Measurements from ENCODE around the gene ARHGDIG. TPM values are rescaled to one million over a fixed set of nuclear protein-coding genes. Genes with fewer than 3 reads are reported as not detected.
A peak's percentile ranks its signal among the peaks of the same experiment; 100 is the strongest.
"Not testable (repeated sequence)": the region's sequence is repeated elsewhere in the genome, so short reads cannot be mapped to it uniquely, and the experiment has no call there.

ARHGDIG gene
- total and polyA plus RNA-seq, 2 experiments from 2014 or later = 3.1 to 6.5 TPM

DNA sequence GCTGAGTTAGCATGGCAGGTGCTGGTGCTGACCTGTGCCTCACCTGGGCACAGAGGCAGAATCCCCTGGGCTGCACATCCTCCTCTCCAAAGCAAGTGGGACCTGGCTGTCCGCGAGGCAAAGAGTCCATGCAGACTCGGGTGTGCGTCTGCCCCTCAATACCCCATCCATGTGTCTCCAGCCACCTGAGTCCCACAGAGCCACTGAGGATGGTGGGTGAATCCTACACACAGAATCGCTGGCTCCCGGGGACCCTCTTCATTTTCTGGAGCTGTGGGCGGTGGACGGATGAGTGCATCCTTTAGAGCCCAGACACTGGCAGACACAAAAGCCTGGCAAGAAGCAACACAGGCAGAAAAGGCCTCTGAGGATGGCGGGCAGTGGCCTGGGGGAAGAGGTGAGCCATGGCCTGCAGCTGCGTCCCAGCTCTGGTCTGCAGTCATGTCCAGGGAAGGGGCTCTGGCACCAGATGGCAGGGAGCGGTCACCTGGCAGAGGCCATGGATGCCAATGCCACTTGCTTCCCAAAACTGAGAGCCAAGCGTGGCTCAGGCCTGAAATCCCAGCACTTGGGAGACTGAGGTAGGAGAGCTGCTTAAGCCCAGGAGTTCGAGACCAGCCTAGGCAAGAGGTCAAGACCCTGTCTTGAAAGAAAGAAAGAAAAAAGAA lies 42.2 kb downstream of the ARHGDIG start:
- DNase-seq (ENCODE audit: low read depth in 1 of 2, low spot score in 1 of 2) = no peak
- no peaks in the 10 kb centered on the region for H3K27me3 ChIP-seq
- H3K27ac ChIP-seq = no peak overlapping the region
- no peaks in the 10 kb centered on the region for H3K4me1 ChIP-seq (ENCODE audit: low read depth)
- TF ChIP-seq, protein P1, sequence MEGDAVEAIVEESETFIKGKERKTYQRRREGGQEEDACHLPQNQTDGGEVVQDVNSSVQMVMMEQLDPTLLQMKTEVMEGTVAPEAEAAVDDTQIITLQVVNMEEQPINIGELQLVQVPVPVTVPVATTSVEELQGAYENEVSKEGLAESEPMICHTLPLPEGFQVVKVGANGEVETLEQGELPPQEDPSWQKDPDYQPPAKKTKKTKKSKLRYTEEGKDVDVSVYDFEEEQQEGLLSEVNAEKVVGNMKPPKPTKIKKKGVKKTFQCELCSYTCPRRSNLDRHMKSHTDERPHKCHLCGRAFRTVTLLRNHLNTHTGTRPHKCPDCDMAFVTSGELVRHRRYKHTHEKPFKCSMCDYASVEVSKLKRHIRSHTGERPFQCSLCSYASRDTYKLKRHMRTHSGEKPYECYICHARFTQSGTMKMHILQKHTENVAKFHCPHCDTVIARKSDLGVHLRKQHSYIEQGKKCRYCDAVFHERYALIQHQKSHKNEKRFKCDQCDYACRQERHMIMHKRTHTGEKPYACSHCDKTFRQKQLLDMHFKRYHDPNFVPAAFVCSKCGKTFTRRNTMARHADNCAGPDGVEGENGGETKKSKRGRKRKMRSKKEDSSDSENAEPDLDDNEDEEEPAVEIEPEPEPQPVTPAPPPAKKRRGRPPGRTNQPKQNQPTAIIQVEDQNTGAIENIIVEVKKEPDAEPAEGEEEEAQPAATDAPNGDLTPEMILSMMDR (IDR thresholded peaks at IDR 0.05; ENCODE audit: low read depth, low read length) = no peak
- H3K36me3 ChIP-seq = no peaks in the 10 kb centered on the region
- no peak overlapping the region for H3K4me3 ChIP-seq
- H3K9me3 ChIP-seq (ENCODE audit: low read depth) = no peaks in the 10 kb centered on the region

DNA sequence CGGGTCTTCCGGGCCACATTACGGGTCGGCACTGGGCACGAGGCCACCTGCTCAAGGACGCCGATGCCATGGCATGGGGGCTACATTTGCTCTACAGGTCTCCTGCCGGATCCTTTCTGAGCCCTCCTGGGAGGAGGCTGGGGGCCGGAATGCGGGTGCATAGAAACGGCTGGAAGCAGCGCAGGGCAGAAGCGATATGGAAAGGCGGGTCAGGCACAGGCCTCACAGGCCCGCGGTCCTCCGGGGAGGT lies 43.7 kb downstream of the ARHGDIG start:
- Histone ChIP-seq H3K36me3 (no peaks in the 10 kb centered on the region), H3K9me3 (ENCODE audit: low read depth) (no peaks in the 10 kb centered on the region), H3K27me3 (no peaks in the 10 kb centered on the region), H3K4me3 (no peak overlapping the region), H3K4me1 (ENCODE audit: low read depth) (no peaks in the 10 kb centered on the region), H3K27ac (no peak overlapping the region)
- DNase-seq (ENCODE audit: low read depth in 1 of 2, low spot score in 1 of 2) = no peak
- TF ChIP-seq, protein P1 (IDR thresholded peaks at IDR 0.05; ENCODE audit: low read depth, low read length) = no peak

DNA sequence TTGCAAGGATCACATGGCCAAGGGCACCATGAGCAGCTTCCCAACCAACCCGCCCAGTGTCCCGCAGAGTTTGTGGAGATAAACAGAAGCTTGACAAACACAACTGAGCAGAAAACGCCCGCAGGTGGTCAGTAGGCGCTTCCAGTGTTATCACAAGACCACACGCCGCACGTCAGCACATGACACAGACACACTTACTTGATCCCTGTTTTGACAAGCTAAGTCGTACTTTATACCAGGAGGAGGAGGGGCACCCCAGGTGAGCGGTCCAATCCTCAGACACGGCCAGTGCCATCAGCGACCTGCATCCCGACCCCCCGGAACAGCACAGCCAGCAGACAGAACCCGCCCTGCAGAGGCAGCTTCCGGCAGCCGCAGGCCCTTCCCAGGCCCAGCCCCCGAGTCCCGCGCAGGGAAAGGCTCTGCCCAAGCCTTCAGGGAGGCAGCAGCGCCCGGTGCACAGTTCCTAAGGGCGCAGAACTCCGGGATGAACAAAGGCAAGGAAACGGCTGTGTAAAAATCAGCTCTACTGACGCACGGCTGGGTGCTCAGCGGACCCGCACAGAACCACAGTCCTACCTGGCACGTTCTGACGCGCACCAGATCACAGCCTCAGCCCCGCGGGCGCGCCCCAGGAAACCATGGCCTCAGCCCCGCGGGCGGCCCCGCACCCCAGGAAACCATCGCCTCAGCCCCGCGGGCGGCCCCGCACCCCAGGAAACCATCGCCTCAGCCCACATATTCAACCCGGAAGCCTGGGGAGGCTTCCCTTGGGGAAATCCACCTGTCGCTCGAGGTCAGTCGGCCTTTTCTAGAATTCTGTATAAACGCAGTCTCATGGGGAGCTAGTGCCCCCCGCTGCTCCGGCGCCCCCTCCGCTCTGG lies 44.3 kb downstream of the ARHGDIG start:
- TF ChIP-seq, protein P1 (IDR thresholded peaks at IDR 0.05; ENCODE audit: low read depth, low read length) = no peak
- Histone ChIP-seq H3K4me1 (ENCODE audit: low read depth) (no peaks in the 10 kb centered on the region), H3K4me3 (no peak overlapping the region), H3K27ac (no peak overlapping the region), H3K27me3 (no peaks in the 10 kb centered on the region), H3K36me3 (no peaks in the 10 kb centered on the region), H3K9me3 (ENCODE audit: low read depth) (no peaks in the 10 kb centered on the region)
- no peak for DNase-seq (ENCODE audit: low read depth in 1 of 2, low spot score in 1 of 2)

DNA sequence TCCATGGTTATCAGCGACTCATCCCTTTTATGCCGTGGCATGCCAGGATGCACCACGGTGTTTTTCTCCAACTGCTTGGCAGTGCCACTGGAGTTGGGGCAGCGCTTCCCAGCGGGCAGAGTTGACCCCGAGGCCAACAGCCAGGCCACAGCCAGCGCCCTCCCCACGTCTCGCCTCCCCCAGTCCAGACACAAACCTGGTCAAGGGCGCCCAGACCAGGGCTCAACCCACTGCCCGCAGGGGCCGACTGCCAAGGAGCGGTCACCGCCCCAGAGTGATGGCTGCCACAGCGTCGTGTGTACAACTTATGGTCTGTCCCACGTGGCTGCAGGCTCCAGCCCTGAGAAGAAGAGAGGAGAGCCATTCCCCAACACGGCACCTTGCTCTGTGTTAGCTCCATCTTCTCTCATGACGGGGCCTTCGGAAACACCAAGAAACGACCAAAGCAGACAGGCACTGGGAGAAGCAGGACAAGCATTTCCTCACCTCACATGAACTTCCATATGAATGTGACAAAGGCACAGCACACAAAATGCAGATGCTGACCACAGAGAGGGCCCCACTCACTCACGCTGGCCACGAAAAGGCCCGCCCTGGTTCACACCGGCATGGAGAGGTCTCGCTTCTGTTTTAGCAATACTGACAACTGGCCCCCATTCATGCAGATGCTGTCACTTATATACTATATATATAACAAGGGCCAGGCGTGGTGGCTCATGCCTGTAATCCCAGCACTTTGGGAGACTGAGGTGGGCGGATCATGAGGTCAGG lies 45.2 kb downstream of the ARHGDIG start:
- H3K27ac ChIP-seq = no peak overlapping the region
- H3K4me3 ChIP-seq = no peak overlapping the region
- no peaks in the 10 kb centered on the region for H3K27me3 ChIP-seq
- no peaks in the 10 kb centered on the region for H3K9me3 ChIP-seq (ENCODE audit: low read depth)
- H3K36me3 ChIP-seq = no peaks in the 10 kb centered on the region
- no peaks in the 10 kb centered on the region for H3K4me1 ChIP-seq (ENCODE audit: low read depth)
- TF ChIP-seq, protein P1 (IDR thresholded peaks at IDR 0.05; ENCODE audit: low read depth, low read length) = no peak
- no peak for DNase-seq (ENCODE audit: low read depth in 1 of 2, low spot score in 1 of 2)

DNA sequence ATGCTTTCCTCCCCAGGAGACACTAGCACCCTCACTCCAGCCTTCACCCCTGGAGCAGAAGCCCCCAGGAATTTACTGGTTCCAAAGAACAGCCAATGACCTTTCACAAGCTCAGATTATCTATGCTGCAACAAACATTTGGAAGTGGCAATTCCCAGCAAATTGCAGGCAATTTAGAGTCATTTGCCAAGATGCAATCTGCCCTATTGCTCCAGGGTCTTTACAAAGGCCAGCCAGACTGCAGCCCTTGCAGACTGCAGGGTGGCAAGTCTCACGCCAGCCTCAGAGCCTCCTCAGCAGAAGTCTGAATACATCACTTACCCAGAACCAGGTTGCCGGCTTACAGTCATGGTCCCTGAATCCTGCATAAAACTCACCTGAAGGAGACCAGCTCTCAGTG lies 50.4 kb downstream of the ARHGDIG start:
- peak overlapping the region; percentile 45 for H3K27ac ChIP-seq
- no peaks in the 10 kb centered on the region for H3K9me3 ChIP-seq (ENCODE audit: low read depth)
- peaks cover 4% of the 10 kb centered on the region for H3K4me1 ChIP-seq (ENCODE audit: low read depth)
- TF ChIP-seq, protein P1 (IDR thresholded peaks at IDR 0.05; ENCODE audit: low read depth, low read length) = no peak
- H3K4me3 ChIP-seq = no peak overlapping the region
- DNase-seq (ENCODE audit: low read depth in 1 of 2, low spot score in 1 of 2) = no peak
- H3K36me3 ChIP-seq = no peaks in the 10 kb centered on the region
- no peaks in the 10 kb centered on the region for H3K27me3 ChIP-seq

DNA sequence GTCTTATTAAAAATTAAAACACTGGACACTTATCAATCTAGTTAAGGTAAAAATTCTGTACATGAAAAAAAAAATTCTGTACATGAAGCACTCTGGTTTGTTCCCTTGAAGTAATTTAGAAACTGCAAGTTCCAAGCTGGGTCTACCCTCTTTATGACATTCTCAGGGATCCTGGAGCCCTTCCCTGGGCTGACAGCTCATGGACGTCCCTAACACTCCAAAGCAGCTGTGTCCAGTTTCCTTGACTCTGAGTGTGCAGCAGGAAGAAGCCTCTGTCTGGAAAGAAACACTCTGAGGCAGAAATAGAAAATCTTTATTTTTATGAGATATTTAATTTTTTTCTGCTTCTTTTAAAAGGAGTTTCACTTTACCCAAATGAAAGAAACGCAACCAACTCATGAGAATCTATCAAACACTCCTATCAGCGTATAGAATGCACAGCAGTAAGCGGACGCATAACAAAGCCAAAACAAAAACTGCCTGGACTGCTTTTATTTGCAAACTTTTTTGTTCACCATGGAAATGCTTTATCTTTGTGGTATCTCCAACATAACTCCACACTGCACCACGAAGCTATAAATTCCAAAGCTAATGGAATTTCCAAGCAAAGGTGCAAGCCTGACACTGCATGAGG lies 50.9 kb downstream of the ARHGDIG start:
- H3K27ac ChIP-seq = peak overlapping the region; percentile 45
- peak; percentile 25 to 69 for DNase-seq (ENCODE audit: low read depth in 1 of 2, low spot score in 1 of 2)
- H3K9me3 ChIP-seq (ENCODE audit: low read depth); H3K36me3 ChIP-seq; H3K4me3 ChIP-seq; H3K4me1 ChIP-seq (ENCODE audit: low read depth); H3K27me3 ChIP-seq: not testable (repeated sequence)
